Activated CD8-positive, alpha-beta T cell treated with anti-CD3 and anti-CD28 coated beads for 36 hours (primary cell): ENCODE measurements around the gene CYBRD1. TPM values are rescaled to one million over a fixed set of nuclear protein-coding genes. Genes with fewer than 3 reads are reported as not detected.

Source experiments
- ATAC-seq: fragments of 200-7000 bp; cut with Tn5 transposase; one replicate; pipeline ENCODE4 v1.10.0; 2021; ENCODE audit warnings: mild to moderate bottlenecking, moderate library complexity
- CTCF ChIA-PET: fragments of 350-600 bp; sonication (Branson Sonifier 250); formaldehyde crosslinking; loops from one replicate; lab custom pipeline; 2021; ENCODE audit warnings: antibody characterized with exemption; lab: Charles Lee
- POLR2A ChIA-PET: fragments of 350-600 bp; sonication (Branson Sonifier 250); formaldehyde crosslinking; loops from one replicate; lab custom pipeline; 2021; ENCODE audit warnings: antibody characterized with exemption; lab: Charles Lee
- DNase-seq: peaks from one replicate; pipeline ENCODE4 v3.0.0-alpha.2; 2020
- H3K27ac Mint-ChIP-seq: one replicate; pipeline ENCODE4 v1.8.0; 2021; ENCODE audit warnings: mild to moderate bottlenecking, mixed read lengths
- H3K27me3 Mint-ChIP-seq: one replicate; pipeline ENCODE4 v1.8.0; 2021; ENCODE audit warnings: mixed read lengths
- H3K36me3 Mint-ChIP-seq: one replicate; pipeline ENCODE4 v1.8.0; 2021; ENCODE audit warnings: low read depth, mixed read lengths
- H3K4me1 Mint-ChIP-seq: one replicate; pipeline ENCODE4 v1.8.0; 2021; ENCODE audit warnings: low read depth, mixed read lengths
- H3K4me3 Mint-ChIP-seq: one replicate; pipeline ENCODE4 v1.8.0; 2021; ENCODE audit warnings: mild to moderate bottlenecking, moderate library complexity, mixed read lengths
- H3K9me3 Mint-ChIP-seq: one replicate; pipeline ENCODE4 v1.8.0; 2021; ENCODE audit warnings: mixed read lengths
- CTCF ChIP-seq: fragments of 200-600 bp; IDR thresholded peaks from one replicate; pipeline ENCODE4 v1.8.0; 2022; ENCODE audit warnings: antibody characterized with exemption, mild to moderate bottlenecking
- intact Hi-C: fragments of 100-400 bp; cut with micrococcal nuclease; formaldehyde crosslinking; loops from one replicate; pipeline ENCODE4 v1.10.0; 2022
- total RNA-seq, 2 experiments: library from RNA; stranded (reverse); gene quantifications; one replicate each; pipeline ENCODE4 v1.2.3, GENCODE V29; 2021

Gene CYBRD1
- total RNA-seq, 2 experiments from 2014 or later = 0.79 to 1.2 TPM

- ATAC-seq = no peak
- Mint-ChIP-seq H3K27ac (no peak overlapping the region), H3K9me3 (no peaks in the 10 kb centered on the region), H3K4me1 (no peaks in the 10 kb centered on the region), H3K4me3 (no peak overlapping the region), H3K36me3 (no peaks in the 10 kb centered on the region), H3K27me3 (no peaks in the 10 kb centered on the region)
- no peak for DNase-seq
- intact Hi-C loops = no loop called here
- POLR2A ChIA-PET = no interaction called here
- TF ChIP-seq CTCF = no peak
- CTCF ChIA-PET = interaction anchor here (0.7 kb wide), 1 partner anchor 45 kb away, joined by 3 read pairs; no protein-coding TSS in a partner anchor
Measured at GRCh38 chr2:171566057-171566456, 43.8 kb downstream of the CYBRD1 start.

- POLR2A ChIA-PET = interaction anchor here (0.9 kb wide), 1 partner anchor 11 kb away, joined by 3 read pairs; no protein-coding TSS in a partner anchor
- CTCF ChIA-PET = interaction anchor here (0.7 kb wide), 1 partner anchor 46 kb away, joined by 3 read pairs; no protein-coding TSS in a partner anchor
- intact Hi-C loops = no loop called here
- H3K36me3 Mint-ChIP-seq = no peaks in the 10 kb centered on the region
- H3K9me3 Mint-ChIP-seq = no peaks in the 10 kb centered on the region
- no peaks in the 10 kb centered on the region for H3K27me3 Mint-ChIP-seq
- ATAC-seq = no peak
- no peak for TF ChIP-seq CTCF
- no peak overlapping the region for H3K4me3 Mint-ChIP-seq
- H3K27ac Mint-ChIP-seq = no peak overlapping the region
- H3K4me1 Mint-ChIP-seq = no peaks in the 10 kb centered on the region
- no peak for DNase-seq
Measured at GRCh38 chr2:171566753-171567152, 44.5 kb downstream of the CYBRD1 start.

GRCh38 chr2:171568089-171568488 is 45.8 kb downstream of the CYBRD1 start:
- POLR2A ChIA-PET = no interaction called here

GRCh38 chr2:171571721-171572120 is 49.4 kb downstream of the CYBRD1 start:
- Mint-ChIP-seq H3K27ac (no peak overlapping the region), H3K36me3 (no peaks in the 10 kb centered on the region), H3K4me3 (no peak overlapping the region), H3K4me1 (peaks cover 4% of the 10 kb centered on the region), H3K9me3 (no peaks in the 10 kb centered on the region), H3K27me3 (no peaks in the 10 kb centered on the region)
- intact Hi-C loops = no loop called here
- DNase-seq (no peak), ATAC-seq (no peak)
- CTCF ChIA-PET = interaction anchor here (0.6 to 2.8 kb wide), 5 partner anchors 13 to 620 kb away, joined by 3 to 14 read pairs (median 4); no protein-coding TSS in a partner anchor
- TF ChIP-seq CTCF = no peak
- POLR2A ChIA-PET = no interaction called here

More at GRCh38 chr2:171568089-171568488, 45.8 kb downstream of the CYBRD1 start:
- TF ChIP-seq CTCF = no peak
- H3K36me3 Mint-ChIP-seq = no peaks in the 10 kb centered on the region
- DNase-seq (no peak), ATAC-seq (no peak)
- no peaks in the 10 kb centered on the region for H3K27me3 Mint-ChIP-seq
- H3K27ac Mint-ChIP-seq = no peak overlapping the region
- CTCF ChIA-PET = interaction anchor here (0.6 to 1.1 kb wide), 3 partner anchors 137 to 189 kb away, joined by 3 read pairs; no protein-coding TSS in a partner anchor
- no peaks in the 10 kb centered on the region for H3K9me3 Mint-ChIP-seq
- no peak overlapping the region for H3K4me3 Mint-ChIP-seq
- no peaks in the 10 kb centered on the region for H3K4me1 Mint-ChIP-seq
- intact Hi-C loops = no loop called here

- CTCF ChIA-PET = interaction anchor here (0.6 to 2.8 kb wide), 28 partner anchors 12 to 887 kb away, joined by 3 to 16 read pairs (median 4); partner anchors contain the start of genes DLX2 and DYNC1I2
- peak; percentile 95 for TF ChIP-seq CTCF
- Mint-ChIP-seq H3K27me3 (no peaks in the 10 kb centered on the region), H3K4me3 (no peak overlapping the region), H3K36me3 (no peaks in the 10 kb centered on the region), H3K4me1 (peaks cover 4% of the 10 kb centered on the region), H3K9me3 (no peaks in the 10 kb centered on the region), H3K27ac (no peak overlapping the region)
- POLR2A ChIA-PET = no interaction called here
- DNase-seq (peak; percentile 86), ATAC-seq (peak; percentile 100)
- intact Hi-C loops = no loop called here
Measured at GRCh38 chr2:171574149-171574795, 52.0 kb downstream of the CYBRD1 start.
